ENCODE measurements around the gene STK25. TPM values are rescaled to one million over a fixed set of nuclear protein-coding genes. Genes with fewer than 3 reads are reported as not detected.

The STK25 gene
- total and polyA plus RNA-seq, 2 of the 8 experiments (the other 6 are each of a cell fraction or from before 2014, with no cell fraction given), result 159 to 546 TPM

DNA sequence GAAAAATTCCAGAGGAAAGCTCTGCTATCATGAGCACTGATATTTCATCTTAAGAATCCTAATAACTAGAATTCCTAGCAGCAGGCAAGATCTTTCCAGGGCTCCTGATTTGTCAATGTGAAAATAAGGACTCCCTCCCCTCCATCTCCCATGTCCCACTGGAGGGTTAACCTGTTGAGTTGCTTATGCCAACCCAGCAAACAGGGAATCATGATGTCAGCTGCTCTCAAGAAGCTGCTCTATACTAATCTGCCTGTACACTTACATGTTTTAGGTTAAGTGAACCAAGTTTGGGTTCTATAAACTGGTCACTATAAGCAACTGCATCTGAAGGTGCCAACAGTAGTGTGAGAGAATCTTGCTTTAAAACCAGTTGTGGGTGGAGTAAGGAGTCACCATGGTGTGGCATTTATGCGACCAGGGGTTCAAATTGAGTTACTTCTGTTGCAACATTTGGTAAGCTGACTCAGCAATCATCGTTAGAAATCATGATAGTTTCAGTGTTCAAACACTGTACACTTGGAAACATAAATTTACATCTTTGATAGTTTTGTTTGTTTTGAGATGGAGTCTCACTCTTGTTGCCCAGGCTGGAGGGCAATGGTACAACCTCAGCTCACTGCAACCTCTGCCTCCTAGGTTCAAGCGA is 53.4 kb downstream of the STK25 start:
- ChIA-PET POLR2A (ENCODE audit: partially characterized antibody) (interaction anchor here (0.8 kb wide), 1 partner anchor 35 kb away, joined by 3 read pairs; no protein-coding TSS in a partner anchor), CTCF (ENCODE audit: partially characterized antibody) (no interaction called here)
- no peak overlapping the region for H2AK5ac ChIP-seq (ENCODE audit: low read depth, low read length)
- H2AFZ ChIP-seq (ENCODE audit: low read length), result no peak overlapping the region
- no peaks in the 10 kb centered on the region for H3K23me2 ChIP-seq (ENCODE audit: low read depth, low read length)
- 0 out of 7 replicates have a peak, but pooled peaks cover 0 to 4% (median 0%) of the 10 kb centered on the region in 4 experiments for H3K4me1 ChIP-seq (replicated peaks in 1 of 4; ENCODE audit: control insufficient read depth in 3 of 4, insufficient read depth in 4 of 4, low read length in 3 of 4)
- no peak overlapping the region for H3K4me2 ChIP-seq (ENCODE audit: insufficient read depth in 1 of 2, low read depth in 2 of 2, low read length in 2 of 2)
- no peak overlapping the region for H3K56ac ChIP-seq (replicated peaks; ENCODE audit: insufficient read length, low read depth, low read length)
- no peak overlapping the region for H2BK15ac ChIP-seq (ENCODE audit: low read length)
- H3K27ac ChIP-seq (ENCODE audit: low read depth, low read length), result no peak overlapping the region
- no peak overlapping the region for H3K18ac ChIP-seq (ENCODE audit: extremely low read depth, low read length)
- no peak overlapping the region for H2BK20ac ChIP-seq (ENCODE audit: low read length)
- H3K4me3 ChIP-seq (ENCODE audit: extremely low read depth in 1 of 4, insufficient read depth in 2 of 4, low read depth in 3 of 4, low read length in 4 of 4), result no peak overlapping the region
- no peak overlapping the region for H4K8ac ChIP-seq (ENCODE audit: extremely low read depth, insufficient read depth, low read length)
- 88% methylated on average over 3 of the region's 3 CpGs; no CpG with 5 or more reads in 1 of the 2 experiments for WGBS, 2 experiments (ENCODE audit: extremely low coverage in 1 of 2, insufficient coverage in 1 of 2, insufficient read length in 1 of 2, insufficient replicate concordance in 2 of 2, low coverage in 1 of 2, low lambda C conversion rate in 2 of 2, missing lambda C conversion rate in 1 of 2)
- no peak for FAIRE-seq
- no peak overlapping the region for H2BK120ac ChIP-seq (replicated peaks; ENCODE audit: low read depth, low read length)
- no peak overlapping the region for H2BK5ac ChIP-seq (ENCODE audit: low read depth, low read length)
- no peaks in the 10 kb centered on the region for H3K9me3 ChIP-seq (ENCODE audit: insufficient read depth in 2 of 2, low read depth in 1 of 2, low read length in 1 of 2)
- no peaks in the 10 kb centered on the region for H3K79me1 ChIP-seq (ENCODE audit: low read depth, low read length)
- no peak overlapping the region for H4K91ac ChIP-seq (replicated peaks; ENCODE audit: insufficient read length, low read length)
- H3K14ac ChIP-seq (ENCODE audit: insufficient read length), result no peak overlapping the region
- no peak overlapping the region for H3K23ac ChIP-seq (ENCODE audit: insufficient read length)
- no peak overlapping the region for H3K9ac ChIP-seq (replicated peaks in 1 of 4; ENCODE audit: extremely low read depth in 1 of 4, low read depth in 3 of 4, low read length in 3 of 4)
- no peaks in the 10 kb centered on the region; a peak in 1 of 7 replicates for H3K27me3 ChIP-seq (replicated peaks in 1 of 4; ENCODE audit: control insufficient read depth in 3 of 4, extremely low read depth in 1 of 4, insufficient read depth in 3 of 4, low read length in 3 of 4)
- no peak overlapping the region for H3K4ac ChIP-seq (replicated peaks; ENCODE audit: insufficient read length, low read depth, low read length)
- no peak overlapping the region for H2BK12ac ChIP-seq (ENCODE audit: low read depth, low read length)
- peaks cover 0 to 2% of the 10 kb centered on the region in 2 experiments for H4K20me1 ChIP-seq (replicated peaks in 1 of 2; ENCODE audit: control insufficient read depth in 1 of 2, insufficient read depth in 2 of 2, low read length in 2 of 2)
- H3K79me2 ChIP-seq (ENCODE audit: control insufficient read depth in 1 of 2, insufficient read depth in 2 of 2, low read length in 2 of 2), result no peaks in the 10 kb centered on the region
- DNase-seq (ENCODE audit: low read depth in 1 of 2, low spot score in 2 of 2), result no peak
- H3K36me3 ChIP-seq (ENCODE audit: control insufficient read depth in 2 of 4, insufficient read depth in 4 of 4, low read length in 3 of 4), result no peaks in the 10 kb centered on the region
- H4K5ac ChIP-seq (ENCODE audit: insufficient read length, low read depth, low read length), result no peak overlapping the region
- no peak for TF ChIP-seq RBBP5 (IDR thresholded peaks at IDR 0.05; ENCODE audit: borderline replicate concordance, low read depth, low read length)
- no peak for TF ChIP-seq HDAC2 (IDR thresholded peaks at IDR 0.05; ENCODE audit: borderline replicate concordance in 1 of 2, low read depth in 2 of 2, low read length in 2 of 2)
- no peak for TF ChIP-seq KDM5A (IDR thresholded peaks at IDR 0.05; ENCODE audit: low read length)
- TF ChIP-seq KDM1A (IDR thresholded peaks at IDR 0.05; ENCODE audit: borderline replicate concordance, low read length), result no peak
- no peak for TF ChIP-seq TAF1 (IDR thresholded peaks at IDR 0.05; ENCODE audit: low read depth, low read length)
- TF ChIP-seq MAX (IDR thresholded peaks at IDR 0.05), result no peak
- TF ChIP-seq SIX5 (IDR thresholded peaks at IDR 0.05; ENCODE audit: low read depth, low read length), result no peak
- TF ChIP-seq TBP (IDR thresholded peaks at IDR 0.05; ENCODE audit: low read depth, low read length), result no peak
- no peak for TF ChIP-seq RXRA (IDR thresholded peaks at IDR 0.05; ENCODE audit: insufficient read depth, low read depth, low read length)
